Measurements from ENCODE around the gene ANK2.

- TF ChIP-seq CBX3 (IDR thresholded peaks at IDR 0.05; ENCODE audit: low read depth) = no peak
- TF ChIP-seq, protein P1, sequence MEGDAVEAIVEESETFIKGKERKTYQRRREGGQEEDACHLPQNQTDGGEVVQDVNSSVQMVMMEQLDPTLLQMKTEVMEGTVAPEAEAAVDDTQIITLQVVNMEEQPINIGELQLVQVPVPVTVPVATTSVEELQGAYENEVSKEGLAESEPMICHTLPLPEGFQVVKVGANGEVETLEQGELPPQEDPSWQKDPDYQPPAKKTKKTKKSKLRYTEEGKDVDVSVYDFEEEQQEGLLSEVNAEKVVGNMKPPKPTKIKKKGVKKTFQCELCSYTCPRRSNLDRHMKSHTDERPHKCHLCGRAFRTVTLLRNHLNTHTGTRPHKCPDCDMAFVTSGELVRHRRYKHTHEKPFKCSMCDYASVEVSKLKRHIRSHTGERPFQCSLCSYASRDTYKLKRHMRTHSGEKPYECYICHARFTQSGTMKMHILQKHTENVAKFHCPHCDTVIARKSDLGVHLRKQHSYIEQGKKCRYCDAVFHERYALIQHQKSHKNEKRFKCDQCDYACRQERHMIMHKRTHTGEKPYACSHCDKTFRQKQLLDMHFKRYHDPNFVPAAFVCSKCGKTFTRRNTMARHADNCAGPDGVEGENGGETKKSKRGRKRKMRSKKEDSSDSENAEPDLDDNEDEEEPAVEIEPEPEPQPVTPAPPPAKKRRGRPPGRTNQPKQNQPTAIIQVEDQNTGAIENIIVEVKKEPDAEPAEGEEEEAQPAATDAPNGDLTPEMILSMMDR (IDR thresholded peaks at IDR 0.05 in 2 of 3, conservative IDR thresholded peaks at IDR 0.05 in 1 of 3; ENCODE audit: borderline replicate concordance in 1 of 3, insufficient read depth in 1 of 3, low read depth in 2 of 3, low read length in 2 of 3) = no peak
- no peak for TF ChIP-seq POLR2AphosphoS5 (IDR thresholded peaks at IDR 0.05; ENCODE audit: low read depth, low read length)
Observed at GRCh38 chr4:113344100-113344499, 294.6 kb downstream of the ANK2 start.
